MM.1S (cell line): ENCODE measurements around the gene NCBP2.

ENCODE experiments used
- DNase-seq: peaks from one replicate; pipeline ENCODE4 v3.0.0-alpha.2; 2015
- H2AFZ ChIP-seq: fragments of 300-600 bp; sonication (generic); 2 replicates; pipeline ENCODE4 v1.6.0; 2016; ENCODE audit warnings: antibody characterized with exemption, low read length
- H3F3A ChIP-seq: fragments of 300-600 bp; sonication (generic); 2 replicates; pipeline ENCODE4 v1.6.1; 2016; ENCODE audit warnings: mild to moderate bottlenecking, antibody characterized with exemption, low read length, moderate library complexity, mixed read lengths; ENCODE audit not compliant: insufficient read depth
- H3K27ac ChIP-seq: fragments of 300-600 bp; sonication (generic); 2 replicates; pipeline ENCODE4 v1.5.1; 2016; ENCODE audit warnings: mild to moderate bottlenecking, low read length
- H3K27me3 ChIP-seq: fragments of 300-600 bp; sonication (generic); replicated peaks from 2 replicates; pipeline ENCODE4 v1.6.0; 2016; ENCODE audit warnings: low read length; ENCODE audit not compliant: insufficient read depth
- H3K36me3 ChIP-seq: fragments of 300-600 bp; sonication (generic); replicated peaks from 2 replicates; pipeline ENCODE4 v1.6.1; 2016; ENCODE audit warnings: mild to moderate bottlenecking, low read length, mixed read lengths; ENCODE audit not compliant: insufficient read depth
- H3K4me1 ChIP-seq: fragments of 300-600 bp; sonication (generic); 2 replicates; pipeline ENCODE4 v1.6.1; 2016; ENCODE audit warnings: low read length, mixed read lengths
- H3K4me2 ChIP-seq: fragments of 300-600 bp; sonication (generic); 2 replicates; pipeline ENCODE4 v1.6.0; 2016; ENCODE audit warnings: low read depth, low read length
- H3K4me3 ChIP-seq: fragments of 300-600 bp; sonication (generic); 2 replicates; pipeline ENCODE4 v1.5.1; 2016; ENCODE audit warnings: low read length, mixed read lengths
- H3K79me2 ChIP-seq: fragments of 300-600 bp; sonication (generic); 2 replicates; pipeline ENCODE4 v1.6.1; 2016; ENCODE audit warnings: mixed run types, low read length, mixed read lengths
- H3K9ac ChIP-seq: fragments of 300-600 bp; sonication (generic); 2 replicates; pipeline ENCODE4 v1.6.1; 2016; ENCODE audit warnings: low read length, mixed read lengths
- H3K9me2 ChIP-seq: fragments of 300-600 bp; sonication (generic); replicated peaks from 2 replicates; pipeline ENCODE4 v1.6.1; 2016; ENCODE audit warnings: mild to moderate bottlenecking, low read length, mixed read lengths; ENCODE audit not compliant: insufficient read depth
- H3K9me3 ChIP-seq: fragments of 300-600 bp; sonication (generic); replicated peaks from 2 replicates; pipeline ENCODE4 v1.6.1; 2016; ENCODE audit warnings: mild to moderate bottlenecking, low read length, mixed read lengths; ENCODE audit not compliant: insufficient read depth
- H4K20me1 ChIP-seq: fragments of 300-600 bp; sonication (generic); 2 replicates; pipeline ENCODE4 v1.6.1; 2016; ENCODE audit warnings: mild to moderate bottlenecking, low read length, moderate library complexity, mixed read lengths; ENCODE audit not compliant: insufficient read depth
- CTCF ChIP-seq: fragments of 300-600 bp; sonication (generic); IDR thresholded peaks from 2 replicates; pipeline ENCODE4 v1.5.1; 2016; ENCODE audit warnings: antibody characterized with exemption, low read length, mixed read lengths
- EZH2 ChIP-seq: fragments of 300-600 bp; sonication (generic); optimal IDR thresholded peaks from 2 replicates; pipeline ENCODE3; 2017; ENCODE audit warnings: low read depth, mild to moderate bottlenecking, antibody characterized with exemption, low read length, mixed read lengths
- EZH2phosphoT487 ChIP-seq: fragments of 300-600 bp; sonication (generic); IDR thresholded peaks from 2 replicates; pipeline ENCODE4 v1.6.1; 2018; ENCODE audit warnings: antibody characterized with exemption, low read length

The NCBP2 gene

GRCh38 chr3:196920733-196921132, 21.6 kb downstream of the NCBP2 start:
- no peaks in the 10 kb centered on the region for H3K9me3 ChIP-seq
- H3K9me2 ChIP-seq = no peaks in the 10 kb centered on the region
- H3K36me3 ChIP-seq = no peaks in the 10 kb centered on the region; the same call in 1 of the 2 replicates
- DNase-seq = no peak
- H3K79me2 ChIP-seq = no peaks in the 10 kb centered on the region; the same call in 1 of the 2 replicates
- H3K27me3 ChIP-seq = no peaks in the 10 kb centered on the region
- H3K27ac ChIP-seq = no peak overlapping the region
- no peak for TF ChIP-seq EZH2
- TF ChIP-seq EZH2phosphoT487 = no peak
- no peak for TF ChIP-seq CTCF
- H3K4me1 ChIP-seq = no peaks in the 10 kb centered on the region
- no peak overlapping the region for H3K4me3 ChIP-seq
- no peaks in the 10 kb centered on the region for H4K20me1 ChIP-seq
- no peak overlapping the region for H2AFZ ChIP-seq
- H3K9ac ChIP-seq = no peak overlapping the region
- no peaks in the 10 kb centered on the region for H3F3A ChIP-seq
- H3K4me2 ChIP-seq = no peak overlapping the region

DNA sequence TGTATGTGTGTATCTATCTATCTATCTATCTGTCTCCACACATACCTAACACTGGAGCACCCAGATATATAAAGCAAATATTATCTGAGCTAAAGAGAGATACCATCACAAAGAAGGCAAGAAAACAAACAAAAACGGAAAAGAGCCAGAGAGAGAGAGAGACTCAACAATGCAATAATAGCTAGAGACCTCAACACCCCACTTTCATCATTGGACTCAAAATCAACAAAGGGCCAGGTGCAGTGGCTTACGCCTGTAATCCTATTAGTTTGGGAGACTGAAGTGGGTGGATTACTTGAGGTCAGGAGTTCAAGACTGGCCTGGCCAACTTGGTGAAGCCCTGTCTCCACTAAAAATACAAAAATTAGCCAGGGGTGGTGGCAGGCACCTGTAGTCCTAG, 23.4 kb downstream of the NCBP2 start:
- no peak overlapping the region for H3K4me3 ChIP-seq
- no peak for DNase-seq
- H3K9me3 ChIP-seq = no peaks in the 10 kb centered on the region
- no peaks in the 10 kb centered on the region for H3K36me3 ChIP-seq
- no peaks in the 10 kb centered on the region for H3K4me1 ChIP-seq
- H3K9ac ChIP-seq = no peak overlapping the region
- H2AFZ ChIP-seq = no peak overlapping the region
- H3K79me2 ChIP-seq = no peaks in the 10 kb centered on the region; the same call in 1 of the 2 replicates
- no peaks in the 10 kb centered on the region for H4K20me1 ChIP-seq
- no peaks in the 10 kb centered on the region for H3K27me3 ChIP-seq
- no peaks in the 10 kb centered on the region for H3K9me2 ChIP-seq
- H3K4me2 ChIP-seq = no peak overlapping the region
- H3F3A ChIP-seq = no peaks in the 10 kb centered on the region
- H3K27ac ChIP-seq = no peak overlapping the region
- TF ChIP-seq CTCF (no peak), EZH2 (no peak), EZH2phosphoT487 (no peak)

- Histone ChIP-seq H3K27ac (no peak overlapping the region), H4K20me1 (no peaks in the 10 kb centered on the region), H3K4me3 (no peak overlapping the region), H3K27me3 (no peaks in the 10 kb centered on the region), H3K4me1 (no peaks in the 10 kb centered on the region), H3F3A (no peaks in the 10 kb centered on the region), H3K9me3 (no peaks in the 10 kb centered on the region), H3K9ac (no peak overlapping the region), H3K9me2 (no peaks in the 10 kb centered on the region), H3K36me3 (no peaks in the 10 kb centered on the region), H2AFZ (no peak overlapping the region), H3K4me2 (no peak overlapping the region), H3K79me2 (no peaks in the 10 kb centered on the region; the same call in 1 of the 2 replicates)
- no peak for TF ChIP-seq EZH2phosphoT487
- no peak for TF ChIP-seq EZH2
- no peak for TF ChIP-seq CTCF
- no peak for DNase-seq
Measured at GRCh38 chr3:196916995-196917394, 25.3 kb downstream of the NCBP2 start.
